ENCODE data around the gene TFR2. TPM values are rescaled to one million over a fixed set of nuclear protein-coding genes. Genes with fewer than 3 reads are reported as not detected.

TFR2 gene
- total RNA-seq, 2 experiments from 2014 or later, result 12.1 to 26.0 TPM

DNA sequence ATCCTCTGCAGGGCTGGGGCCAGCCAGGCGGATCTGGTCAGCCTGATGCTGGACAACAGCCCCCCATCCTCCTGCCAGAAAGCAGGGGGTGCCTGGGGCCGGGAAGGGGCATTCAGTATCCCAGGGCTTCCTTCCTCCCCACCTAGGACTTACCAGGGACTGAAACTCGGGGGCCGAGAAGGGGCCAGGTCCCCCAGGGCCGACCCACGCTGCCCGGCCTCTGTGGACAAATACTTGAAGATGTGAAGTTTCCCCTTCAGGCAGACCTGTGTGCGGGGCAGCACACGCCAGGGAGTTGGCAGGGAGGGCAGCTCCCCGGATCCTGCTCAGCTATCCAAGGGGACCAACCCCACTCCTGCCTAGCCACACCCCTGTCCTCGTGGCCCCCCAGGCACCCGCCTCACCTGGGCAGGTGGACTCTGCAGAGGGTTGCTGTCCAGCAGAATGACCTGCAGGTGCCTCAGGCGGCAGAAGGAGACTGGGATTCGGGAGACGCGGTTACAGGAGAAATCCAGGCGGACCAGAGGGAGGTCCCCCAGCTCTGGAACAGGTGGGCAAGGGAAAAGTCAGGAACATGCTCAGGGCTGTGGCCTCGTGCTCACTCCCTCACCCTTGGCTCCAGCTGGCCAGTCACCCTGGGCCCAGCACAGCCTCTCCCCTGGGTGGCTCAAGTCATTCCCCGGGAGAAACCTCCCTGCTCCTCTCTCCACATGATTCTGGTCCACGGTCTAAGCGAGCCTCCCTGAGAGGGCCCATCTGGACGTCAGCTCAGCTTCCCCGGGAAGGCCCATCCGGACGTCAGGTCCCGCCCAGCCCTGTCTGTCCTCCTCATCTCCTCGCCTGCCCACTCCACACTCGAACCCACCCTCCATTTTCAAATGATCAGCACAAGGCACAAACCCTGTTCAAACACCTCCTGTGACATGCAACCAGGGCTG, 62.8 kb downstream of the TFR2 start:
- Histone ChIP-seq H2AFZ (ENCODE audit: low read length) (no peak overlapping the region), H3K9me3 (ENCODE audit: low read length) (no peaks in the 10 kb centered on the region), H4K20me1 (ENCODE audit: insufficient read depth, low read length) (no peaks in the 10 kb centered on the region), H3K79me2 (ENCODE audit: insufficient read depth, low read depth, low read length) (peaks cover 5% of the 10 kb centered on the region; the same call in 1 of the 2 replicates), H3K9me2 (ENCODE audit: insufficient read depth, low read length) (no peaks in the 10 kb centered on the region), H3K36me3 (ENCODE audit: insufficient read depth, low read length) (peaks cover 86% of the 10 kb centered on the region), H3K27ac (ENCODE audit: low read depth, low read length, poor library complexity, severe bottlenecking) (no peak overlapping the region), H3K4me3 (ENCODE audit: low read depth, low read length, poor library complexity, severe bottlenecking) (no peak overlapping the region), H3K4me1 (ENCODE audit: insufficient read depth, low read length, poor library complexity, severe bottlenecking) (peaks cover 10% of the 10 kb centered on the region), H3K4me2 (ENCODE audit: low read length) (no peak overlapping the region)
- TF ChIP-seq EZH2phosphoT487 (IDR thresholded peaks at IDR 0.05; ENCODE audit: borderline replicate concordance, low read depth, low read length), result no peak
- TF ChIP-seq, protein P1, sequence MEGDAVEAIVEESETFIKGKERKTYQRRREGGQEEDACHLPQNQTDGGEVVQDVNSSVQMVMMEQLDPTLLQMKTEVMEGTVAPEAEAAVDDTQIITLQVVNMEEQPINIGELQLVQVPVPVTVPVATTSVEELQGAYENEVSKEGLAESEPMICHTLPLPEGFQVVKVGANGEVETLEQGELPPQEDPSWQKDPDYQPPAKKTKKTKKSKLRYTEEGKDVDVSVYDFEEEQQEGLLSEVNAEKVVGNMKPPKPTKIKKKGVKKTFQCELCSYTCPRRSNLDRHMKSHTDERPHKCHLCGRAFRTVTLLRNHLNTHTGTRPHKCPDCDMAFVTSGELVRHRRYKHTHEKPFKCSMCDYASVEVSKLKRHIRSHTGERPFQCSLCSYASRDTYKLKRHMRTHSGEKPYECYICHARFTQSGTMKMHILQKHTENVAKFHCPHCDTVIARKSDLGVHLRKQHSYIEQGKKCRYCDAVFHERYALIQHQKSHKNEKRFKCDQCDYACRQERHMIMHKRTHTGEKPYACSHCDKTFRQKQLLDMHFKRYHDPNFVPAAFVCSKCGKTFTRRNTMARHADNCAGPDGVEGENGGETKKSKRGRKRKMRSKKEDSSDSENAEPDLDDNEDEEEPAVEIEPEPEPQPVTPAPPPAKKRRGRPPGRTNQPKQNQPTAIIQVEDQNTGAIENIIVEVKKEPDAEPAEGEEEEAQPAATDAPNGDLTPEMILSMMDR (conservative IDR thresholded peaks at IDR 0.05; ENCODE audit: low read length), result no peak
- ChIA-PET POLR2A (interaction anchor here (0.7 kb wide), 1 partner anchor 58 kb away, joined by 7 read pairs; no protein-coding TSS in a partner anchor), CTCF (ENCODE audit: unreplicated experiment) (no interaction called here)
- no TSS peak for BruUV-seq (replicated peaks)
- intact Hi-C loops (cut with micrococcal nuclease; ENCODE audit: unreplicated experiment), result no loop called here
- DNase-seq (ENCODE audit: low spot score), result no peak

- ChIA-PET CTCF (ENCODE audit: unreplicated experiment) (no interaction called here), POLR2A (no interaction called here)
- peaks cover 2% of the 10 kb centered on the region; the same call in 1 of the 2 replicates for H3K79me2 ChIP-seq (ENCODE audit: insufficient read depth, low read depth, low read length)
- no peak overlapping the region for H3K27ac ChIP-seq (ENCODE audit: low read depth, low read length, poor library complexity, severe bottlenecking)
- H3K9me2 ChIP-seq (ENCODE audit: insufficient read depth, low read length), result no peaks in the 10 kb centered on the region
- H3K36me3 ChIP-seq (ENCODE audit: insufficient read depth, low read length), result peaks cover 82% of the 10 kb centered on the region
- no peaks in the 10 kb centered on the region for H3K9me3 ChIP-seq (ENCODE audit: low read length)
- BruUV-seq (replicated peaks), result no TSS peak
- no peak overlapping the region for H3K4me3 ChIP-seq (ENCODE audit: low read depth, low read length, poor library complexity, severe bottlenecking)
- TF ChIP-seq, protein P1 (conservative IDR thresholded peaks at IDR 0.05; ENCODE audit: low read length), result no peak
- TF ChIP-seq EZH2phosphoT487 (IDR thresholded peaks at IDR 0.05; ENCODE audit: borderline replicate concordance, low read depth, low read length), result no peak
- no peak overlapping the region for H2AFZ ChIP-seq (ENCODE audit: low read length)
- DNase-seq (ENCODE audit: low spot score), result no peak
- no peak overlapping the region for H3K4me2 ChIP-seq (ENCODE audit: low read length)
- H4K20me1 ChIP-seq (ENCODE audit: insufficient read depth, low read length), result no peaks in the 10 kb centered on the region
- intact Hi-C loops (cut with micrococcal nuclease; ENCODE audit: unreplicated experiment), result no loop called here
- H3K4me1 ChIP-seq (ENCODE audit: insufficient read depth, low read length, poor library complexity, severe bottlenecking), result no peaks in the 10 kb centered on the region
Observed at GRCh38 chr7:100577507-100577906, 63.8 kb downstream of the TFR2 start.

DNA sequence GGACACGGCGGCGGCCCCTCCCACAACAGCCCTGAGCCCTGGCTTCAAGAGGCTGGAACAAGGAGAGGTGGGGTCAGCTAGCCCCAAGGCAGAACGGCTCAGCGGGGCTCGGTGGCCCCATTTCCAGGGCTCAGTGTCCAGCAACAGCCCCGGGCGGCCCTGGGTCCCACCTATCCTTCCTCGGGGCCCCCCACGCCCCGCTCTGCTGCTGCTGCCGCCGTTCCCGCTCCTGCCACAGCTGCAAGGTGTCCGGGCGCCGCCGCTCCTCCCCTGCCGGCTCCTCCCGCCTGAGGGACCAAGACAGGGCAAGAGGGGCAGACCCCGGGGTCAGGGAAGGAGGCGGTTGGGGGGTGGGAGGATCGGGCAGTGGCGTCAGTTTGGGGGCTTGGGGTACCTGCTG, 64.2 kb downstream of the TFR2 start:
- intact Hi-C loops (cut with micrococcal nuclease; ENCODE audit: unreplicated experiment), result no loop called here
- H2AFZ ChIP-seq (ENCODE audit: low read length), result no peak overlapping the region
- H3K4me3 ChIP-seq (ENCODE audit: low read depth, low read length, poor library complexity, severe bottlenecking), result no peak overlapping the region
- no peak overlapping the region for H3K27ac ChIP-seq (ENCODE audit: low read depth, low read length, poor library complexity, severe bottlenecking)
- H4K20me1 ChIP-seq (ENCODE audit: insufficient read depth, low read length), result no peaks in the 10 kb centered on the region
- POLR2A ChIA-PET, result no interaction called here
- no peaks in the 10 kb centered on the region for H3K79me2 ChIP-seq (ENCODE audit: insufficient read depth, low read depth, low read length)
- DNase-seq (ENCODE audit: low spot score), result no peak
- no peak for TF ChIP-seq EZH2phosphoT487 (IDR thresholded peaks at IDR 0.05; ENCODE audit: borderline replicate concordance, low read depth, low read length)
- TF ChIP-seq, protein P1 (conservative IDR thresholded peaks at IDR 0.05; ENCODE audit: low read length), result no peak
- CTCF ChIA-PET (ENCODE audit: unreplicated experiment), result no interaction called here
- H3K36me3 ChIP-seq (ENCODE audit: insufficient read depth, low read length), result peaks cover 78% of the 10 kb centered on the region
- H3K9me2 ChIP-seq (ENCODE audit: insufficient read depth, low read length), result no peaks in the 10 kb centered on the region
- H3K9me3 ChIP-seq (ENCODE audit: low read length), result no peaks in the 10 kb centered on the region
- no peak overlapping the region for H3K4me2 ChIP-seq (ENCODE audit: low read length)
- peaks cover 1% of the 10 kb centered on the region for H3K4me1 ChIP-seq (ENCODE audit: insufficient read depth, low read length, poor library complexity, severe bottlenecking)
- no TSS peak for BruUV-seq (replicated peaks)

All from OCI-LY7 (cell line).